Left lung (tissue), 10 donors: ENCODE data around the gene ABCB1. TPM values are rescaled to one million over a fixed set of nuclear protein-coding genes. Genes with fewer than 3 reads are reported as not detected.
A peak's percentile ranks its signal among the peaks of the same experiment; 100 is the strongest.

Experiments used
- ATAC-seq: fragments of 200-7000 bp; cut with Tn5 transposase; one replicate; pipeline ENCODE4 v1.9.1; 2020; ENCODE audit warnings: moderate library complexity
- DNase-seq, 4 donors: peaks; one replicate each; pipeline ENCODE4 v3.0.0-alpha.2; 2013 to 2020
- H3K27ac ChIP-seq, 2 donors: fragments of 200-600 bp; sonication (generic) in 1 of 2; one replicate each; pipeline versions ENCODE4 v1.5.0 to v1.8.0; 2020 to 2021
- H3K27me3 ChIP-seq, 2 donors: fragments of 200-600 bp; sonication (generic) in 1 of 2; one replicate each; pipeline versions ENCODE4 v1.5.0 to v1.8.0; 2020 to 2021
- H3K36me3 ChIP-seq, 2 donors: fragments of 200-600 bp; sonication (generic) in 1 of 2; one replicate each; pipeline versions ENCODE4 v1.5.0 to v1.8.0; 2020 to 2021
- H3K4me1 ChIP-seq, 2 donors: fragments of 200-600 bp; one replicate each; pipeline ENCODE4 v1.8.0; 2021
- H3K4me3 ChIP-seq, 2 donors: fragments of 200-600 bp; sonication (generic) in 1 of 2; one replicate each; pipeline versions ENCODE4 v1.5.0 to v1.8.0; 2020 to 2021; ENCODE audit warnings: mild to moderate bottlenecking in 1 of 2
- H3K9me3 ChIP-seq, 2 donors: fragments of 200-600 bp; sonication (generic) in 1 of 2; one replicate each; pipeline versions ENCODE4 v1.5.0 to v1.8.0; 2020 to 2021
- intact Hi-C, 2 donors: fragments of 100-400 bp; cut with DNase I; formaldehyde crosslinking; loops; one replicate each; pipeline versions ENCODE4 v1.11.2 to v1.14.2; 2022
- polyA plus RNA-seq, 6 donors: library from polyadenylated mRNA; unstranded; fragments of 120-200 nt; gene quantifications; one replicate each; pipeline ENCODE4 v1.2.1, GENCODE V29; 2013; ENCODE audit not compliant: insufficient read length in 6 of 6
- total RNA-seq, 2 donors: library from RNA; stranded (reverse); fragmentation: NEBNext Ultra II Directional; extraction: Animal tissue kit (Norgen Biotek cat#: 25700); gene quantifications; one replicate each; pipeline ENCODE4 v1.2.1, GENCODE V29; 2021
- TF ChIP-seq, protein P1 (sequence below), 2 donors: fragments of 200-600 bp; sonication (generic) in 1 of 2; IDR thresholded peaks; one replicate each; pipeline versions ENCODE4 v1.5.0 to v1.8.0; 2021; ENCODE audit warnings: antibody characterized with exemption in 2 of 2
- donor health status: DM: no; HTN: yes; CAD: no.
- donor health status: DM: no; HTN: no; CAD: no.

The ABCB1 gene
- total and polyA plus RNA-seq, 8 donors: 0.31 to 7.0 (median 1.0) TPM

DNA sequence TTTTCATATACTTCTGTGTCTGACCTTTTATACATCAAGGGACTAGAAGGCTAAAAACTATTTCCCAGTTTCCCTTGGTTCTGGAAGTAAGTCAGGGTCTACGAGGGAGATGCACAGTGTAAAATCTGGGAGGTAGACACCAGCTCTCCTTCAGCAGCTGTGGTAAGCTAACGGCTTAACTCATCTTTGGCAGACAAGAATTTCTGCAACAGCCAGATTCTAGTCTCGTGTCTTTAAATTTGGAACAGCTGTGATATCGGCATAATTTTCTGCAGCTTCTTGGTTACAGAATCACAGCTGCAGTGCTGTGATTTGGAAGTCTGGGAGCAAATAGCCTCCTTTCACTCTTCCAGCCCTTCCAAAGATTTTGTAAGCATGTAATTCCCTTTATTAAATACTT, 87.8 kb downstream of the ABCB1 start:
- TF ChIP-seq, protein P1, sequence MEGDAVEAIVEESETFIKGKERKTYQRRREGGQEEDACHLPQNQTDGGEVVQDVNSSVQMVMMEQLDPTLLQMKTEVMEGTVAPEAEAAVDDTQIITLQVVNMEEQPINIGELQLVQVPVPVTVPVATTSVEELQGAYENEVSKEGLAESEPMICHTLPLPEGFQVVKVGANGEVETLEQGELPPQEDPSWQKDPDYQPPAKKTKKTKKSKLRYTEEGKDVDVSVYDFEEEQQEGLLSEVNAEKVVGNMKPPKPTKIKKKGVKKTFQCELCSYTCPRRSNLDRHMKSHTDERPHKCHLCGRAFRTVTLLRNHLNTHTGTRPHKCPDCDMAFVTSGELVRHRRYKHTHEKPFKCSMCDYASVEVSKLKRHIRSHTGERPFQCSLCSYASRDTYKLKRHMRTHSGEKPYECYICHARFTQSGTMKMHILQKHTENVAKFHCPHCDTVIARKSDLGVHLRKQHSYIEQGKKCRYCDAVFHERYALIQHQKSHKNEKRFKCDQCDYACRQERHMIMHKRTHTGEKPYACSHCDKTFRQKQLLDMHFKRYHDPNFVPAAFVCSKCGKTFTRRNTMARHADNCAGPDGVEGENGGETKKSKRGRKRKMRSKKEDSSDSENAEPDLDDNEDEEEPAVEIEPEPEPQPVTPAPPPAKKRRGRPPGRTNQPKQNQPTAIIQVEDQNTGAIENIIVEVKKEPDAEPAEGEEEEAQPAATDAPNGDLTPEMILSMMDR (IDR thresholded peaks at IDR 0.05): no peak
- Histone ChIP-seq H3K27me3 (no peaks in the 10 kb centered on the region), H3K36me3 (no peaks in the 10 kb centered on the region), H3K9me3 (no peaks in the 10 kb centered on the region), H3K27ac (no peak overlapping the region), H3K4me1 (peaks cover 0 to 4% of the 10 kb centered on the region in 2 donors), H3K4me3 (no peak overlapping the region)
- DNase-seq: no peak
- no peak for ATAC-seq
- intact Hi-C loops: no loop called here

DNA sequence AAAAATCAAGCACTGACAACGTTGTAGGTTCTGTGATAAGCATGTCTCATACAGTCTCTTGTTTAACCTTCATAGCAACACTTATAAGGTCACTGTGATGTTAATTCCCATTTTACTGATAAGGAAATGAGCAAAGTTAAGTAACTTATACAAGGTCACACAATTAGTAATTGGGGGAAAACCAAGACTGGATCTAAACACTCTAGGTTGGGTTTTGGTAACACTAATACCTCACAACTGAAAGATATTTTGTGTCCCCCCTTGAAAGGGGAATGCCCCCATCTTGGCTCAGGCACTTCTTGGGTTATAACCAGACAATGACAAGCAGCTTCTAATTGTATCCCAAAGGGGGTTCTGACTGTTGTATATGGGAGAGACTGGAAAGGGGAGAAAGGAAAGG, 89.2 kb downstream of the ABCB1 start:
- ATAC-seq: no peak
- intact Hi-C loops: no loop called here
- Histone ChIP-seq H3K4me3 (no peak overlapping the region), H3K27ac (no peak overlapping the region), H3K27me3 (no peaks in the 10 kb centered on the region), H3K9me3 (no peaks in the 10 kb centered on the region), H3K36me3 (no peaks in the 10 kb centered on the region), H3K4me1 (no peaks in the 10 kb centered on the region)
- TF ChIP-seq, protein P1 (IDR thresholded peaks at IDR 0.05): no peak
- no peak for DNase-seq

DNA sequence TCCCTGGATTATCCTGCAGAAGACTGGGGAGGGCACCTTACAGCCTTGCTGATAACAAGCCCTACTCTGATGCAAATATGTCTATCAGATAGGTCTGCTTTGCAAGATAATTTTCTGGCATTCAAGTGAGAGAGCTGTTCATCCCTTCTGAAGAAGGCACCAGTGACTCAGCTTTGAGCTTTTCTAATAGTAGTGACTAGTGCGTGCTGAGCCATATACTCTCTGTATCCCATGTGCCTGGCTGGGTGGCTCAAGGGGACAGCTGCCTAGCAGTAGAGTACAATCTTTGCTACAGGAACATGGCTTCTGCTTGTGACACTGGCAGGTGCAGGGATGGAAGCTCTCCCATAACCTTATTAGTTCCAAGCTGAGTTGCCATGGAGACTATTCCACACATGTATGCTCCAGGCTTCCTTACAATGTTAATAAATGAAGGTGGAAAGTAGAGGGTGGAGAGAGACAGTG, 90.2 kb downstream of the ABCB1 start:
- ATAC-seq (no peak), DNase-seq (no peak)
- Histone ChIP-seq H3K4me3 (no peak overlapping the region), H3K4me1 (no peaks in the 10 kb centered on the region), H3K27me3 (no peaks in the 10 kb centered on the region), H3K27ac (no peak overlapping the region), H3K36me3 (no peaks in the 10 kb centered on the region), H3K9me3 (no peaks in the 10 kb centered on the region)
- intact Hi-C loops: no loop called here
- TF ChIP-seq, protein P1 (IDR thresholded peaks at IDR 0.05): no peak

DNA sequence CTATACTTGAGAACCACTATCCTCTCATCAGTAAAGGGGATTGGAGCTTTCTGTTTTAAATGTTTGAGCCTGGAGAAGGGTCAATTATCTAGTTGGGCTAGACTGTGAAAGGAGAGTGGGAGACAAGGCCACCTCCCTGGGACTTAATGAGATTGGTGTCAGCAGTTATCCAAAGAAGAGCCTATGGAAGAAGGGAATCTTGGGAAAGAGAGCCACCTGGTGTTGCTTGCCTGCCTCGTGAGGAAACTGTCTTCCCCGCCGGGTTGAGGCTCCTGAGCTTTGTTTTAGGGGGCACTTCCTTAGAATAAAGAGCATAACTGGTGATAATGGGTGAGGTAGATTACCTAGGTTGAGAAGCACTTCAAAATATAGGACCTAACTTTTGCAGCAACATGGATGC, 93.2 kb downstream of the ABCB1 start:
- DNase-seq (no peak), ATAC-seq (no peak)
- Histone ChIP-seq H3K4me1 (no peaks in the 10 kb centered on the region), H3K36me3 (no peaks in the 10 kb centered on the region), H3K9me3 (no peaks in the 10 kb centered on the region), H3K27ac (no peak overlapping the region), H3K27me3 (no peaks in the 10 kb centered on the region), H3K4me3 (no peak overlapping the region)
- intact Hi-C loops: no loop called here
- TF ChIP-seq, protein P1 (IDR thresholded peaks at IDR 0.05): no peak

DNA sequence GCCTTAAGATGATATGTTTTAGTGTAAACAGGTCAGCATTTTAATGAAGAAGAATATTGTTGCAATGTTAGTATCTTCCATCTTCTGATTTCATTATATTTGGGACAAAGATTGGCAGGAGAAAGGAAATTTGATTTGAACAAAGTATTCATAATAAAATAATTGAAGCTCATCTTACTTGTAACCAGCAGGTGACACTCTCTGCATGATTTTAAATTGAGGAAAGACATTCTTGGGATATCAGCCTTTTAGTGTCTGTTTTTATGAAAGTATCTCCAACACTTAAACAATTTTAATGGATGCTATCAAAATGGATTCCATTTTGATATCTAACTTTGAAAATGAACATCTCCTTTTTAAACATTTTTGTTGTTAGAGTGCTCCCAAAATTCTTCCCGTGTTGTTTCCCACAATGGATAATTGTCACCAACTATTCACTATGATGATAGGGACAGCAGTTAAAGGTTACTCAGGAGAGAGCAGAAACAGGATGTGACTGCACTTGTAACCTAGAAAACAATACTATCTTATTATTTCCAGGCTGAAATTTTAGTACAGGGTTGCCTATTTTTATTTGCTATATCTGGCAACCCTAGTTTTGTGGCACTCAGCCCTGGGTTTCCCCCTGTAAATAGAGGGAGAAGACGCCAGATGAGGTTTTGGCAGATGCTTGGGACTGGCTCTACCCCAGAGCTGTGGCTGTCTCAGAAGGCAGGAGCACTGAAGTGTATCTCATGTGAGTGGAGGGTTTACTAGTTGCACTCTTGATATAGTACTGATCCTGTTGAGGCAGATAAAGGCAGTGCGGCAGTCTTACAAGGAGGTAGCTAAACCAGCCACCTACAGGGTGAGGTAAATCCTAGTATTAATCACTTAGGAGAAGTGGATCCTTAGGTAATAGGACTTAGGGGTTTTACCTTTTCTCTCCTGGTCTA, 94.2 kb downstream of the ABCB1 start:
- intact Hi-C loops: no loop called here
- no peaks in the 10 kb centered on the region for H3K4me1 ChIP-seq
- TF ChIP-seq, protein P1 (IDR thresholded peaks at IDR 0.05): peak in 1 of 2 donors; percentile 29
- ATAC-seq: no peak
- H3K4me3 ChIP-seq: no peak overlapping the region
- no peaks in the 10 kb centered on the region for H3K27me3 ChIP-seq
- H3K36me3 ChIP-seq: no peaks in the 10 kb centered on the region
- H3K9me3 ChIP-seq: no peaks in the 10 kb centered on the region
- peak in 1 of 4 donors; percentile 18 for DNase-seq
- no peak overlapping the region for H3K27ac ChIP-seq
